Activated CD4-positive, alpha-beta T cell treated with anti-CD3 and anti-CD28 coated beads for 24 hours (primary cell): ENCODE measurements around the gene TUBA3E.
"Not testable (repeated sequence)": the region's sequence is repeated elsewhere in the genome, so short reads cannot be mapped to it uniquely, and the experiment has no call there.

Experiments
- DNase-seq, 2 donors: peaks; one replicate each; pipeline ENCODE4 v3.0.0-alpha.2; 2020; ENCODE audit warnings: low read depth in 2 of 2

TUBA3E gene

GRCh38 chr2:130191319-130191718 lies 6.9 kb downstream of the TUBA3E start:
- DNase-seq = not testable (repeated sequence)

DNA sequence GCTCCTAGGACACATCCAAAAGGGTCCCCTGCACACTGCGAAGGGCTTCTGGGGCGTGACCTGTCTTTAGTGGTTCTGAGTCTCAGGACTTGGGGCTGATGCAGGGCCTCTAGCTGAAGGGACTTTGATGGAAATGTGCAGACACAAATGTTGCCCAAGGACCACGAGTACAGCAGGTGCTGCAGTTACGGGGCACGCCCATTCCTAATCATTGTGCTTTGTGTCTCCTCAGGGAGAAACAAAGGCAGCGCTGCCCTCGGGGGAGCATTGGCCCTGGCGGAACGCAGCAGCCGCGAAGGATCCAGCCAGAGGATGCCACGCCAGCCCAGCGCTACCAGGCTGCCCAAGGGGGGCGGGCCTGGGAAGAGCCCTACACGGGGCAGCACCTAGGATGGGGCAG lies 8.0 kb downstream of the TUBA3E start:
- no peak for DNase-seq

- not testable (repeated sequence) for DNase-seq
Observed at GRCh38 chr2:130188958-130189357, 9.3 kb downstream of the TUBA3E start.

DNA sequence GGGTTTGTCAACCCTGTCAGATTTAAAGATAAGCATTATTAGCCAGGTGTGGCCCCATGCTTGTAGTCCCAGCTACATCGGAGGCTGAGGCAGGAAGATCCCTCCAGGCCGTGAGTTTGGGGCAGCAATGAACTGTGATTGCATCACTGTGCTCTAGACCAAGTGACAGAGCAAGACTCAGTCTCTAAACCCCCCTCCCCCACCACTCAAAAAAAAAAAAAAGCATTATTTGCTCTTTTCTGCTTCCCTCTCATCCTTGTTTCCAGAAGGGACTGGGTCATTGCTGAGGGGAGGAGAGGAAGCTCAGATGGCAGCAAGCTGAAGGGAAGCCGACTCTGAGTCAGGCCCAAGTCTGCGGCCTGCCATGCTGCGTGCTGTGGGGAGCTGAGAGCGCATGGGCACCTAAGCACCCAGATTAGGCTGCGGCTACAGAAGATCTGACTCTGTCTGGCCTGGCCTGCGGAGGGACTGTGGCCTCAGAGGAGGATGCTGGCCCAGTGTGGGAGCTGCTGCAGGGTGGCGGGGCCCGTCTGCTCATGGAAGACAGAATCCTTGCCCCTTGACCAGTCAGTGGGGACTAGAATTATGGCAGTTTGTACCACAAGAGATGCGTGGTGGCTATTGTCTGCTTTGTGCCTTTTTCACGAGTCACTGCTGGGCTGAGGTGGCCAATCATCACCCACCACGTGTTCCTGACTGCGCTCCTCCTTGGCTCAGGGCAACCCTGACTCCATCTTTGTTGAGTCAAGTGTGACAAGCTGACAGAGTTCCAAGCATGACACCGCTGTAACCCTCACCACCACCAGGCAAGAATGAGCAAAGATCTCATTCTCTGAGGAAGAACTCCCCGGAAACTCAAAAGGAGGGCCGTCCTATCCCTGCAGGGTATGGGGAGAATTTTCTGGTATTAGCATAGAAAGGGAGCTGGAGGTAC lies 10.1 kb downstream of the TUBA3E start:
- DNase-seq = not testable (repeated sequence)

DNA sequence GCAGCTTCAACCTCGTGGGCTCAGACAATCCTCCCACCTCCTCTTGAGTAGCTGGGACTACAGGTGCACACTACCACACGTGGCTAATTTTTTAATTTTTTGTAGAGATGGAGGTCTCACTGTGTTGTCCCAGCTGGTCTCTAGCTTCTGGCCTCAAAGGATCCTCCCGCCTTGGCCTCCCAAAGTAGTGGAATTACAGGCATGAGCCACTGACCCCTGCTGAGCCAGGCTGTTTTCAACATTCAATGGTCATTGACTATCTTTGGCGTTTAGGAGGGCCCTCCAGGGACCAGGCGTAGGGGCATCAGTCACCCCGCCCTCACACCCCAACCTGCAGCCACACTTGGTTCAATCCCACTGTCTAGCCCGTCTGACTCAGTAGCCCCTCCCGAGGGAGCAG lies 11.0 kb downstream of the TUBA3E start:
- DNase-seq = no peak

- DNase-seq = no peak
Observed at GRCh38 chr2:130186391-130186790, 11.8 kb downstream of the TUBA3E start.

DNA sequence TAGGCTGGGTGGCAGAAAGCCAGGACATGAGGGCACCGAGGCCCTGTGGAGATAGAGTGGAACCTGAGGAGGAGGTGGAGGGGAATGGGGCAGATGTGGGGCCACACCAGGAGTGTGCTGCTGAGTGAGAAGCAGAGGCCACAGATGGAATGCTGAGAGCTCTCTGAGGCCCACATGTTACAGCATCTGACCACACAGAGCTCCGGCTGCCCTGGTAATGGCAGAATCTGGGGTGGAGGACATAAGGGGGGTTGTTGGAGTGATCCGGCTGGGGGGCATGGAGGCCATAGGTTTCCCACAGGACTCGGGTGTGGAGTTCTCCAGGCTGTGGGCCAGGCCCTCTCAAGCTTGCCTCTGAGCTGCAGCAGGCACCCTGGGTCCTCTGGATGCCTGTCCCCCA lies 12.3 kb downstream of the TUBA3E start:
- DNase-seq = no peak

GRCh38 chr2:130185436-130185835 lies 12.8 kb downstream of the TUBA3E start:
- no peak for DNase-seq

DNA sequence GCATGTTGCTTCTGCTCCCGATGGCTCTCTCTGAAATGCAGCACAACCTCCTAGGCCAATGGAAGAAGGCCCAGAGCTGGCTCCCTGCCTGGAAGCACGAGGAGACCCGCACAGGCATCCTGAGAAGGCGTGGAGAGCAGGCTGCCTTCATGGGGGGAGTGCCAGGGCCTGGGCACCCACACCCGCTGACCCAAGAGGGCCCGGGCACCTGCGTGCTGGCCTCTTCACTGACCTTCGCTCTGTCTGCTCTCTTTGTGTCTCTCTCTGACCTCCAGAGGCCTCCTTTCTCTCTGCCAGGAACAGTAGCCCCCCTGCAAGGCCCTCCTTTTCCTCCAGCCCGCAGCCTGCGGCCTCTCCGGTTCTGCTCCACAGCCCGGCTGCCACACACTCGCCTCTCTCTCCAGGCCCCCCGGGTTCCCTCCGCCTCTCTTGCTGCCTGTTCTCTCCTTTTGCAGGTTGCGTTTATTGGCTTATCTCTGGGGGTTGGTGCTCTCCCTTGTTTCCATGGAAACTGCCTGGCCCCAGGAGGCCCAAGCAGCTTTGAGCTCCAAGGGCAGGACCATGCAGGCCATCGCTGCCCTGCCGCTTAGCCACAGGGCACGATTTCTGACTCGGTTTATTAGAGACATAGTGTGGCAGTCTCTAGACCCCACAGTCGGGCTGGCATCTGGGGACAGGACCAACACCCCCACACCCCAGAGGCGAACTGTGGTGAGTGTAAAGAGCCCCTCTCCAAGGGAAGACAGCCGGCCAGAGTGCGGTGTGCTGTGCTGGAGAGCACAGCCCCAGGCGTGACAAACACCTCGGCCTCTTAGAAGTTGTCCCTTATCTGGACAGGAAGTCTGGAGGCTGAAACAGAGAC lies 14.5 kb downstream of the TUBA3E start:
- DNase-seq = no peak

GRCh38 chr2:130182826-130183511 lies 15.3 kb downstream of the TUBA3E start:
- not testable (repeated sequence) for DNase-seq

GRCh38 chr2:130181880-130182682 lies 16.2 kb downstream of the TUBA3E start, which contains the start of gene MZT2B:
Gene MZT2B, plus strand, starts transcription at chr2:130182262. Its CDS starts 21 bp downstream, at chr2:130182283.
- peak; percentile 81 to 85 for DNase-seq

DNA sequence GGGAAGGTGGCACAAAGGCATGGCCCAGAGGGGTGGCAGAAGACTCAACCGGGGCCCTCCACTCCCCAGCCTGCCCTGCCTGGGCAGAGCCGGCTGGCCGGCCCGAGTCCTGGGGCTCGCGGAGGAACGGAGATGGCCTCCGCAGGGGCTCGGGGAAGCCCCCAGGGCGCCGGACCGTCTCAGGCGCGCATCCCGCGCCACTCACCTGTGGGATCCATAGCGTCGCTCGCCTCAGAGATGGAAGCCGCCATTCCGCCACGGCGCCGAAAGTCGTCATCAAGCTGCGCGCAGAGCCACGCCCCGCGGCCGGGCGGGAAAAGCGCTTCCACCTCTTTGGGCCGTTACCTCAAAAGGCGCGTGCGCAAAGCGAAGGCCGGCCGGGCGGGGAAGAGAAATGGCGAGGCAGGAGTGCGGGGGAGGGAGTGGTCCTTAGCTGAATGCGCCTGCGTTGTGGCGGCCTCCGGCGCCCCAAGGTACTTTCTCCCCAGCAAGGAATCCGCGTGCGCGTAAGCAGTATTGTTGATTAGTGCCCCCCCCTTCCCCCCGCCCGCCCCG lies 16.8 kb downstream of the TUBA3E start, which contains the start of gene SMPD4:
TSS of gene SMPD4 (minus strand) at position 278 of the 555 bp plus-strand sequence. CDS start 5,010 bp downstream, outside the sequence.
- peak; percentile 91 to 98 for DNase-seq

DNA sequence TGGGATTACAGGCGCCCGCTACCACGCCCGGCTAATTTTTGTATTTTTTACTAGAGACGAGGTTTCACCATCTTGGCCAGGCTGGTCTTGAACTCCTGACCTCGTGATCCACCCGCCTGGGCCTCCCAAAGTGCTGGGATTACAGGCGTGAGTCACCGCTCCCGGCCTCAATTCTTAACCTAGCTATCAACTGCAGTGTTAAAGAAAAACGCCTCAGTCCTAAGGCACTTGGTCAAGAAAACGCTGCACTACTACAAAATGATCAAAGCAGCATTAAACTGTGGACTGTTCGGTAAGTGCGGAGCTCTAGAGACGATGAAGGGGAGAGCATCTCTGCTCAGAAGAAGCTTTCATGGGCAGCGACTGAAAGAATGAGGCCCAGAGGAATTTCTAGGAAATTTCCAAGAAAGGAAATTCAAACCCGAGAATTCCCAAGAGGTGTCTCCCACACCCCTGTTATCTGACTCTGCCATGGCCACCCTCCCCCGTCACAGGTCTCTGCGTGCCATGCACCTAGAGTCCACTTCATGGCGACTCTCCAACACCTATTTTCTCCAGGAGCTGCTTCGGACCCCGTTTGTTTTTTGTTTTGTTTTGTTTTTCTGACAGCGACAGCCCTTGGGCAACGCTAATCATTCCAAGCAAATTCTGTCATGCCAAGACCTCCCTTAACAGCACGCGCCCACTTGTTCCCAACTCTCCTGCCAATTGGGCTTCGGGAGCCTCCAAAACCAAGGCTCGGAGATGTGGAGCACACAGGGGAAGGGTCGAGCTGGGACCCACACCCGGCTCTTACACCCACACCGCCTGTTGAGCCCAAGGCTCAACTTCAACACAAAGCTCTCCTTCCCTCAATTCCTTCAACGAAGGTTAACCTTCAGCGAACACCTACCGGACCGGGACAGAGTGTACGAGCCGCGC lies 17.6 kb downstream of the TUBA3E start:
- DNase-seq = not testable (repeated sequence)

DNA sequence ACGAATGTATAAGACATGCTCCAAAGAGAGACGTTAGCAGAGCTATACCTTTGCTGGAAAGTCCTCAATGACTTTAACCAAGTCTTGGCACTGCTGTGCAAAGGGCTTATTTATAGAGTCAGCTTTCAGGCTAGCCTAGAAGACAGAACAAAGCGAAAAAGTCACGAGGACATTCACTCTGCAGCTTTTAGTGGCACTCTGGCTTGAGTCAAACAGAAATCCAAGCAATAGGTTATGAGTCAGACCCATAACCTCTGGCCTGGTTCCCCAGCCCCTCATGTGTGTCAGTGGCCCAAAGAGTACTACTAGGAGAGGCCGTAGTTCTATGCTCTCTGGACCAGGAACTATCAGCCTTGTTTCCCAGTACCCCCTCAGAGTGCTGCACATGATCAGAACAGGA lies 23.4 kb downstream of the TUBA3E start:
- DNase-seq = not testable (repeated sequence)

GRCh38 chr2:130169896-130170295 lies 28.3 kb downstream of the TUBA3E start:
- DNase-seq = no peak

- DNase-seq = not testable (repeated sequence)
Observed at GRCh38 chr2:130169163-130169562, 29.1 kb downstream of the TUBA3E start.

DNA sequence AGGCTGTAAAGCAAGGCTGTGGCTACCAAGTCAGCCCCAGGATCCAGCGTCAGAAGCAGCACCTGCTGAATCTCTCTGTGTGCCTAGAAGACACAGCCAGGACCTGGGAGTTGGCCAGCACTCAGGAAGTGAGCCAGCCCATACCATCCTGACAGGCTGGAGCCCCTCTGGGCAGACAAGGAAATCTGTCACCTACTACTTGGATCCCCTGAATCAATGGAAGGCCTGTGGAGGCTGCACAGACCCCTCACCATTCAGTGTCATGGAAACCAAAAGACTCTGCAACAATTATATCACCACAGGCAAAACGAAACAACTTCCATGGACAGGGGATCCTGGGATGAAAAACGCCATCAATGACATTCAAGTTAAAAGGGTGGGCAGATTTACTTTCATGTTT lies 31.6 kb downstream of the TUBA3E start:
- not testable (repeated sequence) for DNase-seq

DNA sequence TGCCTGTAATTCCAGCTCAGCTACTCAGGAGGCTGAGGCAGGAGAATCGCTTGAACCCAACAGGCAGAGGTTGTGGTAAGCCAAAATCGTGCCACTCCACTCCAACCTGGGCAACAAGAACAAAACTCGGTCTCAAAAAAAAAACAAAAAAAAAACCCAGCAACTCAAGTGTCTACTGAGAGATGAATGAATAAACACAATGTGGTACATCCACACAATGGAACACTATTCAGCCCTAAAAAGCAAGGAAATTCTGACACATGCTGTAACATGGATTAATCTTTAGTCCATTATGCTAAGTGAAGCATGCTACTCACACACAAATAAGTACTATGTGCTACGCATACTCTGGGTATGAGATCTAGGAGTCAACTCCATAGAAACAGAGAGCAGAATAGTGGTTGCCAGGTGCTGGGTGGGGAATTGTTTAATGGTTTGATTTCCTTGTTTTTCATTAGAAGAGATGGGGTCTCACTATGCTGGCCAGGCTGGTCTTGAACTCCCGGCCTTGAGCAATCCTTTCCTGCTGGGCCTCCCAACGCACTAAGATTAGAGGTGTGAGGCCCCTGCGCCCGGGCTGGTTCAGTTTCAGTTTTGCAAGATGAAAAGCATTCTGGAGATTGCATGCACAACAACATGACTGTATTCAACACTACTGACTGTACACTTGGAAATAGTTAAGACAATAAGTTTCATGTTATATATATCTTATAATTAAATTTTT lies 32.8 kb downstream of the TUBA3E start:
- DNase-seq = no peak

DNA sequence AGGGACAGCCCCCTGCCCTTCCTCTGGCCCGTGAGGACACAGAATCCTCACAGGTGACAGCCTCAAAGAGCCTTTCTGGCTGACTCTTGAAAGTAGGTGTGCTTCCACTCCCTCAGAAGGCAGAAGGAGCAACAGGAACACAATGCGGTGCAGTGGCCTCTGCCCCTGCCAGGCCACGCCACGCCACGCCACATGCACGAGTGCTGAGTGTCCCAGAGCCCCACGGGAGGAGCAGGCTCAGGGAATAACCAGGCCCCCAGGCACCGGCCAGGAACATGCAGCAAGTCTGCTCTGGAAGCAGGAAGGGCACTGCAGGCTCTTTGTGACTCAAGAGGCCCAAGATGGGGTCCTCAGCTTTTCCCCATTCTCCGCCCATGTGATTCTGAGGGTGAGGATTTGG lies 35.3 kb downstream of the TUBA3E start:
- DNase-seq = no peak
